GM12878 (cell line): ENCODE results near the gene ALCAM. TPM values are rescaled to one million over a fixed set of nuclear protein-coding genes. Genes with fewer than 3 reads are reported as not detected.

Experiments
- ATAC-seq: fragments of 200-7000 bp; cut with Tn5 transposase; 3 replicates; pipeline ENCODE4 v1.9.1; 2020; ENCODE audit warnings: mild to moderate bottlenecking, moderate library complexity
- BruUV-seq: library from RNA; stranded (reverse); fragments of 400-500 nt; replicated peaks from 2 replicates; lab custom pipeline; 2021; lab: Mats Ljungman, UMichigan
- CTCF ChIA-PET: fragments of 300-600 bp; sonication (Branson Sonifier 250); formaldehyde crosslinking; extraction: SDS; loops from one replicate; lab custom pipeline; 2021; ENCODE audit warnings: inconsistent platforms; lab: Yijun Ruan, JAX
- POLR2A ChIA-PET: fragments of 350-600 bp; formaldehyde crosslinking; extraction: SDS; loops from one replicate; lab custom pipeline; 2021; ENCODE audit warnings: inconsistent platforms; lab: Charles Lee
- RAD21 ChIA-PET: fragments of 300-600 bp; sonication (Branson Sonifier 250); formaldehyde crosslinking; loops from one replicate; lab custom pipeline; 2023; ENCODE audit warnings: antibody characterized with exemption; ENCODE audit not compliant: unreplicated experiment; lab: Charles Lee
- SMC1A ChIA-PET: fragments of 300-600 bp; sonication (Branson Sonifier 250); formaldehyde crosslinking; loops from one replicate; lab custom pipeline; 2023; ENCODE audit not compliant: unreplicated experiment, uncharacterized antibody; lab: Charles Lee
- DNase-seq: peaks from one replicate; pipeline ENCODE4 v3.0.0-alpha.2; 2011; ENCODE audit warnings: low read depth, low spot score
- FAIRE-seq: peaks from 3 replicates; lab custom pipeline; 2011; peaks lifted over from hg19 to GRCh38; lab: Jason Lieb, UNC
- H2AFZ ChIP-seq: 2 replicates; pipeline ENCODE4 v1.6.0; 2011; ENCODE audit warnings: low read depth, low read length, control low read depth; ENCODE audit not compliant: control insufficient read depth
- H3K27ac ChIP-seq: 2 replicates; pipeline ENCODE4 v1.5.1; 2011; ENCODE audit warnings: control low read depth; ENCODE audit not compliant: control insufficient read depth, insufficient read depth
- H3K27me3 ChIP-seq, 2 experiments: replicated peaks in 1 of 2; 2 replicates each; pipeline versions ENCODE4 v1.6.0 to v1.6.1; 2011; ENCODE audit warnings: low read length in 1 of 2; ENCODE audit not compliant: control insufficient read depth in 2 of 2, insufficient read depth in 2 of 2
- H3K36me3 ChIP-seq, 2 experiments: 2 replicates each; pipeline ENCODE4 v1.5.1; 2011; ENCODE audit warnings: low read length in 1 of 2; ENCODE audit not compliant: control insufficient read depth in 2 of 2, insufficient read depth in 2 of 2
- H3K4me1 ChIP-seq: 2 replicates; pipeline ENCODE4 v1.6.1; 2011; ENCODE audit warnings: mild to moderate bottlenecking, low read length, moderate library complexity, mixed read lengths; ENCODE audit not compliant: control insufficient read depth, insufficient read depth
- H3K4me2 ChIP-seq: 2 replicates; pipeline ENCODE4 v1.6.0; 2011; ENCODE audit warnings: control low read depth; ENCODE audit not compliant: control insufficient read depth, insufficient read depth
- H3K4me3 ChIP-seq: fragments of 200-600 bp; sonication (generic); 2 replicates; pipeline ENCODE4 v1.5.1; 2016
- H3K79me2 ChIP-seq: 2 replicates; pipeline ENCODE4 v1.6.0; 2011; ENCODE audit warnings: low read length; ENCODE audit not compliant: control insufficient read depth, insufficient read depth
- H3K9ac ChIP-seq: 2 replicates; pipeline ENCODE4 v1.8.0; 2011; ENCODE audit warnings: low read length, control low read depth, mixed read lengths; ENCODE audit not compliant: control insufficient read depth, insufficient read depth
- H3K9me3 ChIP-seq: replicated peaks from 3 replicates; pipeline ENCODE4 v1.5.1; 2011; ENCODE audit warnings: mild to moderate bottlenecking, low read length; ENCODE audit not compliant: control insufficient read depth, insufficient read depth
- H4K20me1 ChIP-seq: 2 replicates; pipeline ENCODE4 v1.6.0; 2011; ENCODE audit not compliant: control insufficient read depth, insufficient read depth
- CEBPB ChIP-seq, 2 experiments: fragments of 150-350 bp in 1 of 2; IDR thresholded peaks; 2 replicates each; pipeline ENCODE4 v1.6.1; 2012 to 2014; ENCODE audit warnings: low read depth in 2 of 2, low read length in 2 of 2, borderline replicate concordance in 1 of 2, inconsistent platforms in 1 of 2
- EGR1 ChIP-seq, 2 experiments: IDR thresholded peaks; 1 replicate in 1 of 2; 2 replicates in 1 of 2; pipeline ENCODE4 v1.6.1; 2011 to 2012; ENCODE audit warnings: low read depth in 2 of 2, low read length in 2 of 2, borderline replicate concordance in 1 of 2, mild to moderate bottlenecking in 1 of 2, moderate library complexity in 1 of 2
- ETV6 ChIP-seq, 2 experiments: fragments of 450-650 bp in 1 of 2; IDR thresholded peaks in 1 of 2; conservative IDR thresholded peaks in 1 of 2; 2 replicates each; pipeline ENCODE4 v1.6.1; 2014; ENCODE audit warnings: antibody characterized with exemption in 1 of 2, borderline replicate concordance in 1 of 2, low read depth in 1 of 2, mild to moderate bottlenecking in 1 of 2, moderate library complexity in 1 of 2
- GATAD2B ChIP-seq: fragments of 450-650 bp; conservative IDR thresholded peaks from 2 replicates; pipeline ENCODE4 v1.6.1; 2017; ENCODE audit warnings: low read depth, mild to moderate bottlenecking, moderate library complexity
- HDAC6 ChIP-seq: fragments of 200-600 bp; sonication (generic); IDR thresholded peaks from one replicate; pipeline ENCODE4 v1.8.0; 2017; ENCODE audit warnings: antibody characterized with exemption; ENCODE audit not compliant: unreplicated experiment
- IKZF1 ChIP-seq: fragments of 450-650 bp; conservative IDR thresholded peaks from 2 replicates; pipeline ENCODE4 v1.6.1; 2017; ENCODE audit warnings: antibody characterized with exemption, mild to moderate bottlenecking
- LARP7 ChIP-seq: fragments of 450-650 bp; IDR thresholded peaks from 2 replicates; pipeline ENCODE4 v1.6.1; 2017; ENCODE audit warnings: mild to moderate bottlenecking
- MAX ChIP-seq: IDR thresholded peaks from 2 replicates; pipeline ENCODE4 v1.6.1; 2012; ENCODE audit warnings: low read depth, low read length, improper control_type of control experiment
- MYC ChIP-seq: IDR thresholded peaks from 2 replicates; pipeline ENCODE4 v1.6.1; 2011; ENCODE audit warnings: mild to moderate bottlenecking, low read length, moderate library complexity, inconsistent platforms; ENCODE audit not compliant: insufficient read depth, insufficient replicate concordance, insufficient read length, severe bottlenecking
- POLR2A ChIP-seq: IDR thresholded peaks from 2 replicates; pipeline ENCODE4 v1.6.1; 2011; ENCODE audit warnings: low read depth, mild to moderate bottlenecking, low read length
- RB1 ChIP-seq: fragments of 450-650 bp; formaldehyde crosslinking; IDR thresholded peaks from 2 replicates; pipeline ENCODE4 v1.6.1; 2017; ENCODE audit warnings: mild to moderate bottlenecking, borderline replicate concordance
- SPI1 ChIP-seq: IDR thresholded peaks from 2 replicates; pipeline ENCODE4 v1.6.1; 2011; ENCODE audit warnings: low read depth, mild to moderate bottlenecking, low read length, moderate library complexity, borderline replicate concordance; ENCODE audit not compliant: insufficient read depth
- ZBTB40 ChIP-seq: fragments of 450-650 bp; IDR thresholded peaks from 2 replicates; pipeline ENCODE4 v1.6.1; 2016; ENCODE audit warnings: mild to moderate bottlenecking, moderate library complexity, borderline replicate concordance
- WGBS: methylation state at CpG from one replicate; pipeline ENCODE4 v1.1.6; 2016; ENCODE audit warnings: low lambda C conversion rate; ENCODE audit not compliant: insufficient replicate concordance, insufficient coverage; ENCODE audit errors: missing lambda C conversion rate; 5-methylcytosine and 5-hydroxymethylcytosine counted together
- in situ Hi-C: fragments of 300-500 bp; cut with MboI; formaldehyde crosslinking; loops from 9 replicates; pipeline ENCODE4 v1.14.3; 2018; ENCODE audit warnings: mixed read lengths
- intact Hi-C: fragments of 100-400 bp; cut with micrococcal nuclease; formaldehyde crosslinking; loops from one replicate; pipeline ENCODE4 v1.14.2; 2022; ENCODE audit not compliant: unreplicated experiment
- polyA plus RNA-seq, 11 experiments: library from polyadenylated mRNA; depleted of rRNA in 4 of 11; unstranded in 6 of 11; stranded (reverse) in 5 of 11; fragments of >200 nt; fragmentation: Nextera tagmentation in 4 of 11; fragmentation: Illumina TruSeq in 1 of 11; extraction: Ambion mirVana in 4 of 11; extraction: Trizol in 1 of 11; gene quantifications; 1 replicate in 1 of 11; 2 replicates in 10 of 11; pipeline versions ENCODE4 v1.2.1 to v1.2.3, GENCODE V29; 2011 to 2016; ENCODE audit warnings: inconsistent platforms in 2 of 11, missing spikeins in 2 of 11, low read depth in 1 of 11
- total RNA-seq, 4 experiments: library from RNA; depleted of rRNA in 3 of 4; stranded (reverse); fragments of >200 nt in 3 of 4; fragmentation: Illumina TruSeq in 1 of 4; extraction: Trizol in 1 of 4; gene quantifications; 2 replicates each; pipeline versions ENCODE4 v1.2.1 to v1.2.3, GENCODE V29; 2013 to 2021

Gene ALCAM
- total and polyA plus RNA-seq, 10 of the 15 experiments (the other 5 are each of a cell fraction or from before 2014, with no cell fraction given): 12.2 to 54.2 (median 32.6) TPM

- no peaks in the 10 kb centered on the region for H3K36me3 ChIP-seq
- H3K4me2 ChIP-seq: no peak overlapping the region
- H4K20me1 ChIP-seq: no peaks in the 10 kb centered on the region
- ChIA-PET CTCF (interaction anchor here (0.7 kb wide), 1 partner anchor 14 kb away, joined by 3 read pairs; the partner anchor contains the start of gene ALCAM), POLR2A (no interaction called here)
- WGBS: 96% methylated on average over 4 of the region's 4 CpGs
- H3K27me3 ChIP-seq: no peaks in the 10 kb centered on the region
- no peaks in the 10 kb centered on the region for H3K79me2 ChIP-seq
- H3K9me3 ChIP-seq: no peaks in the 10 kb centered on the region
- no TSS peak for BruUV-seq
- in situ Hi-C loops: no loop called here
- no peak for TF ChIP-seq ZBTB40
- TF ChIP-seq GATAD2B: no peak
- TF ChIP-seq CEBPB (IDR thresholded peaks at IDR 0.05; ENCODE audit: borderline replicate concordance in 1 of 2, low read depth in 2 of 2, low read length in 2 of 2): no peak
- TF ChIP-seq MAX: no peak
- no peak for TF ChIP-seq IKZF1
- no peak for TF ChIP-seq ETV6 (conservative IDR thresholded peaks at IDR 0.05 in 1 of 2, IDR thresholded peaks at IDR 0.05 in 1 of 2; ENCODE audit: borderline replicate concordance in 1 of 2, low read depth in 1 of 2)
- TF ChIP-seq RB1: no peak
- TF ChIP-seq SPI1: no peak
- no peak for TF ChIP-seq POLR2A
- no peak for TF ChIP-seq HDAC6
- no peak for TF ChIP-seq LARP7
- TF ChIP-seq EGR1 (IDR thresholded peaks at IDR 0.05; ENCODE audit: borderline replicate concordance in 1 of 2, low read depth in 2 of 2, low read length in 2 of 2): no peak
- TF ChIP-seq MYC: no peak
- TF ChIP-seq, all 136 proteins: peak for 0
- DNase-seq: no peak
- no peak for ATAC-seq
- ChIA-PET SMC1A (interaction anchor here (1.0 kb wide), 1 partner anchor 16 kb away, joined by 3 read pairs; no protein-coding TSS in a partner anchor), RAD21 (no interaction called here)
- H3K27ac ChIP-seq: no peak overlapping the region
- H3K4me1 ChIP-seq: peaks cover 3% of the 10 kb centered on the region; the same call in 1 of the 2 replicates
- no peak overlapping the region for H3K4me3 ChIP-seq
- no peak overlapping the region for H2AFZ ChIP-seq
- intact Hi-C loops: no loop called here
- FAIRE-seq: no peak
- H3K9ac ChIP-seq: no peak overlapping the region
Measured at GRCh38 chr3:105352976-105353375, 13.7 kb upstream of the ALCAM start.
